Activated naive CD4-positive, alpha-beta T cell treated with anti-CD3 and anti-CD28 coated beads, Interleukin-2, amount 50 U/mL, for 16 hours (primary cell): ENCODE results near the gene DUSP12.
"Not testable (repeated sequence)": the region's sequence is repeated elsewhere in the genome, so short reads cannot be mapped to it uniquely, and the experiment has no call there.

Experiments
- DNase-seq: peaks from one replicate; pipeline ENCODE4 v3.0.0-alpha.2; 2020

Gene DUSP12

GRCh38 chr1:161727256-161727924 lies 22.2 kb upstream of the DUSP12 start:
- no peak for DNase-seq

- no peak for DNase-seq
Observed at GRCh38 chr1:161728376-161729226, 21.0 kb upstream of the DUSP12 start.

- DNase-seq = peak; percentile 25
Observed at GRCh38 chr1:161730050-161730564, 19.5 kb upstream of the DUSP12 start.

GRCh38 chr1:161731241-161731640 lies 18.3 kb upstream of the DUSP12 start:
- no peak for DNase-seq

- DNase-seq = no peak
Observed at GRCh38 chr1:161731981-161732718, 17.4 kb upstream of the DUSP12 start.

DNA sequence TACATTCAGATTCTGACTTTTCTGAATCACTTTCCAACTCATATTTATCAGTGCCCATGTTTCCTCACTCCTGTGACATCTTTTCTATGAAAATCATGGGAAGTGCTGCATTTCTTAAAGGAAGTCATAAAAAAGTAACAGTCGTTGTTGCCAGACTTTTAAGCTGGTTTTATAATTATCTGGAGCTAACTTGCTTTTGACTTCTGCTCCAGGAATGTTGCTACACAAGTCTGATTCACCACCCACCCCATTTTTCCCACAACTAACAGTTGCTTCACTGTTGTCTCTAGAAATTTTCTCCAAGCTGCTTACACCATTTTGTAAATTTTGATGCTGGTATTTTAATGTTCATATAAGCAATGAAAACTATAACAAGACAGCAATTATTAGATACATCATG lies 16.1 kb upstream of the DUSP12 start:
- no peak for DNase-seq

DNA sequence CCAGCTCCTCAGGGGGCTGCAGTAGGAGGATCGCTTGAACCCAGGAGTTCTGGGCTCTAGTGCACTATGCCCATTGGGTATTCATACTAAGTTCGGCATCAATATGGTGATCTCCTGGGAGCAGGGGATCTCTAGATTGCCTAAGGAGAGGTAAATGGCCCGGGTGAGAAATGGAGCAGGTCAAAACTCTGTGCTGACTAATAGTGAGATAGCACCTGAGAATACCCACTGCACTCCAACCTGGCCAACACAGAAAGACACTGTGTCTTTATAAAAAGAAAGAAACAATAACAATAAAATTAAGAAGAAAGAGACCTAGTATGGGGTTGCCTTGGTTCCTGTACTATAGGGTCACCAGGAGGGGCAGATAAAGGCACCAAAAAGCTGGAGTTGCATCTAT lies 13.7 kb upstream of the DUSP12 start:
- DNase-seq = no peak

GRCh38 chr1:161736335-161736969 lies 13.1 kb upstream of the DUSP12 start:
- DNase-seq = no peak

DNA sequence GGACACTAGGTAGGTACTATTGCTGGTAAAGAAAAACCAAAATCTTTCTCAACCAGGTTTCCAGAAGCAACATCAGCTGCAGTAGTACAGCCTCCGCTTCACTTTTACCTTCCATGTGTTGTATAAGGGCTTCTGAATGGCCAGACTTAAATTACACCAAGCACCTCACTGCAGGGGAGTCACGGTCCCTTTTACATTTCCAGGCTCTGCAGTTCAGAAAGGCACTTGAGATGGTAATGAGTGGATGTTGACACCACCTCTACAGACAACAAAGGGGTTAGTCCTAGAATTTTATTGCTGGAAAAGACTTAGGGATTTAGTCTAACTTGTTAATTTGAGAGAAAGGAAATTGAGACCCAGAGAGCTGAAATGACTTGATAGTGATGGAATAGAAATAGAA lies 12.0 kb upstream of the DUSP12 start:
- no peak for DNase-seq

DNA sequence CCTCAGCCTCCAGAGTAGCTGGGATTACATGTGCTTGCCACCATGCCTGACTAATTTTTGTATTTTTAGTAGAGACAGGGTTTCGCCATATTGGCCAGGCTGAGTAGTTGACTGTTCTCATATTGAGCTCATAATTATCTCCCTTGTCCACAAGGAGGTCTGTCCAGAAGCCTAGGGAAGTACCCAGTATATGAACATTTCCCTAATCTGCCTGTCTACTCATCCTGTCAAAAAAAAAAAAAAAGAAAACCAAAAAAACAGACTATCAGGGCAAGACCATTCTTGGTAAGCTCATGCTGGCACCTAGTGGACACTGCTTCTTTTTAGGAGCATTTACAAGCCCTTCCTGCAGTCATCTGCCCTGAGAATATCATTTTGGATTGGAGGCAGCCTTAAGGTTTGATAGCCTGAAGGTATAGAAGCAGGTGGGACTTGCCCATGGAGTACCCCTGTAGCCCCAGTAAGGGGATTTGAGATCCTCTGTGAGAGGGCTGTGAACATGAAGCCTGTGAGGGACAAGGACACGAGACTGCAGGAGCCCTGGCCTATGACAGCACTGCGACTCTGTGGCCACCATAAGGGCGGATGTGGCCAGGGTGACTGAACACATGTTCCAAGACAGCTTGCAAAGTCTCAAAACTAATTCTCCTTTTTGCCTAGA lies 10.8 kb upstream of the DUSP12 start:
- no peak for DNase-seq

- DNase-seq = no peak
Observed at GRCh38 chr1:161739865-161740566, 9.6 kb upstream of the DUSP12 start.

DNA sequence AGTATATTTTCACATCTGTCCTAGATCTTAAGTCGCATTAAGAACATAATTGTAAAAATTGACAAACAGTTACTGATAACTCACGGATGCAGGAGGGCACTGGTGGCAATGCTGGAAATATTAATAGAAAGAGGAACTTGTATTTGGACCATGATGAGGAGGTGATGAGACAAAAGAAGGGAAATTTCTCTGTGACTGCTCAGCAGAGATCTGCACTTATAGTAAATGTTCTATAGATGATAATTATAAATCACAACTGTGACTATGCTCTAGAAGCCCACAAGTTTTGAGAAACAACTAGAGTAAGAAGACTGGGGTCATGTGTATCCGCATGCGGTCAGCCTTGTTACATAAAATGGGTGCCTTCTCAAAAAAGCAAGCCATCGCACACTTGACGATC lies 8.7 kb upstream of the DUSP12 start:
- no peak for DNase-seq

GRCh38 chr1:161743231-161743630 lies 6.4 kb upstream of the DUSP12 start:
- no peak for DNase-seq

- DNase-seq = no peak
Observed at GRCh38 chr1:161747801-161748200, 1.8 kb upstream of the DUSP12 start.

DNA sequence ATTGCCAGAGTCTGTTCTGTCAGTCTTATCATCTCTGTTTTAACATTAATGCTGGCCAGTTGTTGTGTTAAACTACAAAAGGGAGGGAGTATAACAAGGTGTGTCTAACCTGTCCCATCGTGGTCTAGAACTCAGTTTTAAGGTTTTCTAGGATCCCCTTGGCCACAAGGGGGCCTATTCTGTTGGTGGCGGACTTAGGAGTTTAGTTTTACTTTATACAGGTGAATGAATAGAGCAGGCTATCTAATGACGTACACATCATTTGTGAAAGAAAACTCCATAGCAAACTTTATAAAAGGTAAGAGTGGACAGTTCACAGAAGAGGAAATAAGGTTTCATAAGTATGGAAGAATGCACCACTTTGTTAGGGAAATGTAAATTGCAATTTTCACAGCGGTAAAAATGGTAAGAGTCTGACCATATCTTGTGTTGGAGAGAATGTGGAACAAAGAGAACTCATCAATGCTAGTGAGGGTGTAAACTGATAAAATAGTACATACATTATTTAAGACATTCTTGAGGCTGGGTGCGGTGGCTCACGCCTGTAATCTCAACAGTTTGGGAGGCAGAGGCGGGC lies 14.0 kb downstream of the DUSP12 start:
- peak; percentile 51 for DNase-seq

- peak; percentile 81 for DNase-seq
Observed at GRCh38 chr1:161766102-161766981, 16.8 kb downstream of the DUSP12 start, which contains the start of gene ATF6. Gene ATF6, plus strand, starts transcription at chr1:161766320. Its CDS starts 41 bp downstream, at chr1:161766361.

DNA sequence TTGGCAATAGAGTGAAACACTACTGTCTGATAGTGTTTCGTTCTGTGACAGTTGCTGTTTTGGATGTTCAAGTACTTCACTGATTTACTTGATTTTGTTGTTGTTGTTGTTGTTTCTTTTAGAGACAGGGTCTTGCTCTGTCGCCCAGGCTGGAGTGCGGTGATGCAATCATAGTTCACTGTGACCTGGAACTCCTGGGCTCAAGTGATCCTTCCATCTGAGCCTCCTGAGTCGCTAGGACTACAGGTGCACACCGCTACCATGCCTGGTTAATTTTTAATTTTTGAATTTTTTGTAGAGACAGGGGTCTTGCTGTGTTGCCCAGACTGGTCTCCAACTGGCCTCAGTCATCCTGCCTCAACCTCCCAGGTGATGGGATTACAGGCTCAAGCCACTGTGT lies 18.9 kb downstream of the DUSP12 start:
- DNase-seq = no peak

DNA sequence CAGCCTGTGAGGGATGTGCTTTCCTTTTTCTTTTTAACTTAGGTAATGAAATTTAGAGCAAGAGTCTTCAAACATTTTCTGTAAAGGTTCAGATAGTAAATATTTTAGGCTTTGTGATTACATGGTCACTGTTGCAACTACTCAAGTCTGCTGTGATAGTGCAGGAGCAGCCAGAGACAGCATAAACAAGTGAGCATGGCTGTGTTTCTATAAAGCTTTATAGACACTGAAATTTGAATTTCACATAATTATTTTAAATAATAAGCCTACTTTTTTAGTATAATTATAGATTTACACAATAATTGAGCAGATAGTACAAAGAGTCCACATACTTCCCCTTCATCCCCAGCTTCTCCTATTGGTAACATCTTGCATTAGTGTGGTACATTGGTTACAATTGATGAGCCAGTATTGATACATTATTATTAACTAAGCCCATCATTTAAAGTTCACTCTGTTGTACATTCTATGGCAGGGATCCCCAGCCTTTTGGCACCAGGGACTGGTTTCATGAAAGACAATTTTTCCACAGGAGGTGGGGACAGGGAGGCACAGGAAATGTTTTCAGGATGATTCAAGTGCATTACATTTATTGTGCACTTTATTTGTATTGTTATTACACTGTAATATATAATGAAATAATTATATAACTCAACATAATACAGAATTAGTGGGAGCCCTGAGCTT lies 19.5 kb downstream of the DUSP12 start:
- no peak for DNase-seq

DNA sequence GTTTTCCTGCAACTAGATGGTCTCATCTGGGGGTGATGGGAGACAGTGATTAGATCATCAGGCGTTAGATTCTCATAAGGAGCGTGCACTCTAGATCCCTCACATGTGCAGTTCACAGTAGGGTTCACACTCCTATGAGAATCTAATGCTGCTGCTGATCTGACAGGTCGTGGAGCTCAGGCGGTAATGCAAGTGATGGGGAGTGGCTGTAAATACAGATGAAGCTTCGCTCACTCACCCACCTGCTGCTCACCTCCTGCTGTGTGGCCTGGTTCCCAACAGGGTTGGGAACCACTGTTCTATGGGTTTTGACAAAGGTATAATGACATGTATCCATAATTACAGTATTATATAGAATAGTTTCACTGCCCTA lies 20.1 kb downstream of the DUSP12 start:
- not testable (repeated sequence) for DNase-seq

- no peak for DNase-seq
Observed at GRCh38 chr1:161770250-161770649, 20.7 kb downstream of the DUSP12 start.
